Uterus (tissue), 2 donors: ENCODE measurements around the gene LRRC40.
"Not testable (repeated sequence)": the region's sequence is repeated elsewhere in the genome, so short reads cannot be mapped to it uniquely, and the experiment has no call there.

ENCODE experiments used
- CTCF ChIP-seq, 4 experiments: fragments of 200-600 bp in 2 of 4; fragments of 450-650 bp in 2 of 4; sonication (generic) in 2 of 4; IDR thresholded peaks; one replicate each; pipeline ENCODE4 v1.5.1; 2016 to 2019; ENCODE audit warnings: antibody characterized with exemption in 4 of 4, mild to moderate bottlenecking in 2 of 4, moderate library complexity in 1 of 4
- POLR2A ChIP-seq, 2 donors: fragments of 450-650 bp; IDR thresholded peaks; one replicate each; pipeline ENCODE4 v1.6.1; 2016; ENCODE audit warnings: antibody characterized with exemption in 2 of 2, mild to moderate bottlenecking in 1 of 2, moderate library complexity in 1 of 2

GRCh38 chr1:70185181-70185580 is 20.2 kb downstream of the LRRC40 start:
- TF ChIP-seq CTCF, POLR2A (IDR thresholded peaks at IDR 0.05): not testable (repeated sequence)
